Endothelial cell of umbilical vein (primary cell): ENCODE measurements around the gene TSSK6. TPM values are rescaled to one million over a fixed set of nuclear protein-coding genes. Genes with fewer than 3 reads are reported as not detected.

Source experiments
- BruUV-seq: library from RNA; stranded (reverse); fragments of 400-500 nt; replicated peaks from 2 replicates; lab custom pipeline; 2021; lab: Mats Ljungman, UMichigan
- CTCF ChIA-PET: fragments of 300-600, 350-600 bp; sonication (Branson Sonifier 250); formaldehyde crosslinking; loops from one replicate; lab custom pipeline; 2021; ENCODE audit warnings: antibody characterized with exemption, inconsistent platforms; lab: Charles Lee
- POLR2A ChIA-PET: fragments of 300-600, 350-600 bp; sonication (Branson Sonifier 250); formaldehyde crosslinking; loops from one replicate; lab custom pipeline; 2021; ENCODE audit warnings: antibody characterized with exemption, inconsistent platforms; lab: Charles Lee
- DNase-seq: peaks from one replicate; pipeline ENCODE4 v3.0.0-alpha.2; 2011; ENCODE audit warnings: low read depth, low spot score
- FAIRE-seq: peaks from 2 replicates; lab custom pipeline; 2011; peaks lifted over from hg19 to GRCh38; lab: Jason Lieb, UNC
- H2AFZ ChIP-seq: 2 replicates; pipeline ENCODE4 v1.6.0; 2012; ENCODE audit warnings: low read depth, low read length, control low read depth, inconsistent platforms
- H3K27ac ChIP-seq: 2 replicates; pipeline ENCODE4 v1.5.1; 2011; ENCODE audit warnings: low read depth, mild to moderate bottlenecking, control low read depth, low read length, moderate library complexity; ENCODE audit not compliant: insufficient read depth
- H3K27me3 ChIP-seq, 2 experiments: 2 replicates each; pipeline versions ENCODE4 v1.6.0 to v1.6.1; 2011; ENCODE audit warnings: low read length in 2 of 2, mixed read lengths in 1 of 2; ENCODE audit not compliant: control insufficient read depth in 2 of 2, insufficient read depth in 2 of 2
- H3K36me3 ChIP-seq, 2 experiments: 2 replicates in 1 of 2; 3 replicates in 1 of 2; pipeline ENCODE4 v1.5.1; 2011; ENCODE audit warnings: low read length in 2 of 2, mild to moderate bottlenecking in 1 of 2, moderate library complexity in 1 of 2; ENCODE audit not compliant: control insufficient read depth in 2 of 2, insufficient read depth in 2 of 2; ENCODE audit errors: extremely low read depth in 1 of 2
- H3K4me1 ChIP-seq: 3 replicates; pipeline ENCODE4 v1.5.1; 2011; ENCODE audit warnings: mild to moderate bottlenecking, low read length; ENCODE audit not compliant: control insufficient read depth, insufficient read depth; ENCODE audit errors: extremely low read depth
- H3K4me2 ChIP-seq: 2 replicates; pipeline ENCODE4 v1.6.1; 2011; ENCODE audit warnings: low read length, control low read depth, mixed read lengths; ENCODE audit not compliant: insufficient read depth
- H3K4me3 ChIP-seq, 3 experiments: fragments of 200-600 bp in 1 of 3; sonication (generic), shearing (Covaris generic) in 1 of 3; replicated peaks in 1 of 3; 2 replicates each; pipeline ENCODE4 v1.5.1; 2011 to 2016; ENCODE audit warnings: control low read depth in 3 of 3, low read length in 3 of 3, mild to moderate bottlenecking in 2 of 3, inconsistent platforms in 1 of 3, low read depth in 1 of 3, moderate library complexity in 1 of 3; ENCODE audit not compliant: insufficient read depth in 1 of 3
- H3K79me2 ChIP-seq: 2 replicates; pipeline ENCODE4 v1.6.0; 2012; ENCODE audit warnings: low read length, inconsistent platforms; ENCODE audit not compliant: control insufficient read depth, insufficient read depth
- H3K9ac ChIP-seq: replicated peaks from 2 replicates; pipeline ENCODE3; 2011; ENCODE audit warnings: low read length, control low read depth; ENCODE audit not compliant: insufficient read depth; ENCODE audit errors: extremely low read depth
- H3K9me1 ChIP-seq: replicated peaks from 3 replicates; pipeline ENCODE4 v1.6.0; 2011; ENCODE audit warnings: mild to moderate bottlenecking, low read length; ENCODE audit not compliant: control insufficient read depth, insufficient read depth; ENCODE audit errors: extremely low read depth
- H3K9me3 ChIP-seq: replicated peaks from 2 replicates; pipeline ENCODE4 v1.5.1; 2012; ENCODE audit warnings: low read length, inconsistent platforms; ENCODE audit not compliant: control insufficient read depth, insufficient read depth
- H4K20me1 ChIP-seq: replicated peaks from 2 replicates; pipeline ENCODE3; 2011; ENCODE audit warnings: mild to moderate bottlenecking, low read length; ENCODE audit not compliant: control insufficient read depth, insufficient read depth; ENCODE audit errors: extremely low read depth
- EZH2 ChIP-seq: IDR thresholded peaks from 2 replicates; pipeline ENCODE4 v1.6.1; 2012; ENCODE audit warnings: borderline replicate concordance, low read depth, mild to moderate bottlenecking, moderate library complexity, low read length, inconsistent platforms; ENCODE audit not compliant: severe bottlenecking
- FOS ChIP-seq: IDR thresholded peaks from 2 replicates; pipeline ENCODE4 v1.6.1; 2011; ENCODE audit warnings: mild to moderate bottlenecking, low read length, moderate library complexity, borderline replicate concordance; ENCODE audit not compliant: insufficient read depth
- GATA2 ChIP-seq: IDR thresholded peaks from 2 replicates; pipeline ENCODE4 v1.7.0; 2011; ENCODE audit warnings: low read depth, mild to moderate bottlenecking, moderate library complexity, mixed read lengths, low read length; ENCODE audit not compliant: insufficient read length, insufficient read depth
- JUN ChIP-seq: IDR thresholded peaks from 2 replicates; pipeline ENCODE4 v1.6.1; 2011; ENCODE audit warnings: borderline replicate concordance, low read depth; ENCODE audit not compliant: insufficient read length, insufficient read depth
- MYC ChIP-seq: IDR thresholded peaks from one replicate; pipeline ENCODE4 v1.6.1; 2011; ENCODE audit warnings: mild to moderate bottlenecking, low read depth, low read length
- POLR2A ChIP-seq: IDR thresholded peaks from 2 replicates; pipeline ENCODE4 v1.6.1; 2012; ENCODE audit warnings: low read depth, mild to moderate bottlenecking, control low read depth, low read length
- POLR2AphosphoS5 ChIP-seq: IDR thresholded peaks from 2 replicates; pipeline ENCODE4 v1.6.1; 2012; ENCODE audit warnings: low read depth, mild to moderate bottlenecking, control low read depth, low read length, moderate library complexity; ENCODE audit not compliant: insufficient read depth
- dilution Hi-C: fragments of 300-500 bp; cut with MboI; formaldehyde crosslinking; loops from one replicate; pipeline ENCODE4 v1.15.0; 2019; ENCODE audit warnings: low sequenced_read_pairs; ENCODE audit not compliant: extremely low pct_ligation_motif_present
- intact Hi-C: fragments of 100-400 bp; cut with micrococcal nuclease; formaldehyde crosslinking; loops from one replicate; pipeline ENCODE4 v1.10.0; 2022
- polyA plus RNA-seq, 4 experiments: library from polyadenylated mRNA; depleted of rRNA in 3 of 4; stranded (reverse) in 3 of 4; unstranded in 1 of 4; fragments of >200 nt; gene quantifications; 2 replicates each; pipeline versions ENCODE4 v1.2.1 to v1.2.3, GENCODE V29; 2011 to 2012; ENCODE audit warnings: missing spikeins in 1 of 4
- total RNA-seq: library from RNA; stranded (reverse); gene quantifications from 2 replicates; pipeline ENCODE4 v1.2.3, GENCODE V29; 2021
- TF ChIP-seq, protein P1 (sequence below): IDR thresholded peaks from 2 replicates; pipeline ENCODE4 v1.6.1; 2011; ENCODE audit not compliant: insufficient read depth, insufficient read length
- TF ChIP-seq, protein P2 (sequence below), 2 donors: IDR thresholded peaks; 1 replicate in 1 of 2; 2 replicates in 1 of 2; pipeline ENCODE4 v1.5.1; 2011; ENCODE audit warnings: low read length in 2 of 2, mild to moderate bottlenecking in 2 of 2, moderate library complexity in 2 of 2, control low read depth in 1 of 2, inconsistent platforms in 1 of 2, low read depth in 1 of 2; ENCODE audit not compliant: insufficient read depth in 1 of 2; ENCODE audit errors: extremely low read depth in 1 of 2

The TSSK6 gene
- total and polyA plus RNA-seq, 2 donors (not counting 3 experiments of a cell fraction or from before 2014, with no cell fraction given): 0.76 to 0.82 TPM

DNA sequence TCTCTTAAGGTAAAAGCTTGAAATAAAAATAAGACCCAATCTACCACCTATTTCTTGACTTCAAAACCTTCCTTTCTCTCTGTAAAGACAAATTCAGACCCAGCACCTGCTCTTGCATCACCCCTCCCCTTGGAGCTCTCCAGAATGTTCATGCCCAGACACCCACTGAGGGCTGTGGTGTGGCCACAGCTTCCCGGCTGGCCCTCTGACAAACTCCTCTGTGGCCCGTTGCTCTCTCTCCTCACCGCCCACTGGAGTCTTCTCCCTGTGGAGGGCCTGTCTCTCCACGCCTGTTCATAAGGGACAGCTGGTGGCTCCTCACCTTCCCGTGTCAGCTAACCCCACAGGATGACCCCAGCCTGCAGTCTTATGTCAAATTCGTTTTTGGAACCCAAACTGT is 49.1 kb downstream of the TSSK6 start:
- Histone ChIP-seq H3K27me3 (no peaks in the 10 kb centered on the region), H3K9me1 (no peaks in the 10 kb centered on the region), H3K36me3 (peaks cover 12 to 14% of the 10 kb centered on the region in 2 experiments), H2AFZ (no peak overlapping the region), H3K4me2 (no peak overlapping the region), H3K79me2 (peaks cover 77% of the 10 kb centered on the region), H3K9me3 (peaks cover 5% of the 10 kb centered on the region), H3K27ac (no peak overlapping the region), H3K4me1 (peaks cover 32% of the 10 kb centered on the region), H3K9ac (no peak overlapping the region), H4K20me1 (peaks cover 4% of the 10 kb centered on the region), H3K4me3 (no peak overlapping the region)
- DNase-seq (no peak), FAIRE-seq (no peak)
- CTCF ChIA-PET: no interaction called here
- BruUV-seq: no TSS peak
- dilution Hi-C loops: no loop called here
- intact Hi-C loops: no loop called here
- POLR2A ChIA-PET: no interaction called here
- TF ChIP-seq, protein P1, sequence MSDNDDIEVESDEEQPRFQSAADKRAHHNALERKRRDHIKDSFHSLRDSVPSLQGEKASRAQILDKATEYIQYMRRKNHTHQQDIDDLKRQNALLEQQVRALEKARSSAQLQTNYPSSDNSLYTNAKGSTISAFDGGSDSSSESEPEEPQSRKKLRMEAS: no peak
- no peak for TF ChIP-seq POLR2AphosphoS5
- TF ChIP-seq, protein P2, sequence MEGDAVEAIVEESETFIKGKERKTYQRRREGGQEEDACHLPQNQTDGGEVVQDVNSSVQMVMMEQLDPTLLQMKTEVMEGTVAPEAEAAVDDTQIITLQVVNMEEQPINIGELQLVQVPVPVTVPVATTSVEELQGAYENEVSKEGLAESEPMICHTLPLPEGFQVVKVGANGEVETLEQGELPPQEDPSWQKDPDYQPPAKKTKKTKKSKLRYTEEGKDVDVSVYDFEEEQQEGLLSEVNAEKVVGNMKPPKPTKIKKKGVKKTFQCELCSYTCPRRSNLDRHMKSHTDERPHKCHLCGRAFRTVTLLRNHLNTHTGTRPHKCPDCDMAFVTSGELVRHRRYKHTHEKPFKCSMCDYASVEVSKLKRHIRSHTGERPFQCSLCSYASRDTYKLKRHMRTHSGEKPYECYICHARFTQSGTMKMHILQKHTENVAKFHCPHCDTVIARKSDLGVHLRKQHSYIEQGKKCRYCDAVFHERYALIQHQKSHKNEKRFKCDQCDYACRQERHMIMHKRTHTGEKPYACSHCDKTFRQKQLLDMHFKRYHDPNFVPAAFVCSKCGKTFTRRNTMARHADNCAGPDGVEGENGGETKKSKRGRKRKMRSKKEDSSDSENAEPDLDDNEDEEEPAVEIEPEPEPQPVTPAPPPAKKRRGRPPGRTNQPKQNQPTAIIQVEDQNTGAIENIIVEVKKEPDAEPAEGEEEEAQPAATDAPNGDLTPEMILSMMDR (IDR thresholded peaks at IDR 0.05; ENCODE audit: extremely low read depth in 1 of 2, insufficient read depth in 1 of 2, low read depth in 1 of 2, low read length in 2 of 2): no peak
- no peak for TF ChIP-seq JUN
- TF ChIP-seq GATA2: no peak
- no peak for TF ChIP-seq EZH2
- no peak for TF ChIP-seq FOS
- no peak for TF ChIP-seq MYC
- TF ChIP-seq POLR2A: no peak
